Activated naive CD4-positive, alpha-beta T cell (primary cell): ENCODE measurements around the gene TUBB4B.

Source experiments
- DNase-seq, 4 experiments: peaks; one replicate each; lab custom pipeline; 2025; lab: John Stamatoyannopoulos, UW

Gene TUBB4B

GRCh38 chr9:137225699-137226331, 15.3 kb upstream of the TUBB4B start:
- DNase-seq: no peak

- no peak for DNase-seq
Measured at GRCh38 chr9:137226338-137227053, 14.6 kb upstream of the TUBB4B start.

GRCh38 chr9:137227054-137227852, 13.8 kb upstream of the TUBB4B start, which contains the start of gene RNF224:
Gene RNF224 (plus strand): TSS chr9:137227502. CDS start chr9:137228336, 834 bp downstream.
- peak; percentile 51 to 79 (median 69) for DNase-seq

GRCh38 chr9:137227853-137228505, 13.1 kb upstream of the TUBB4B start:
- no peak for DNase-seq

GRCh38 chr9:137228506-137228967, 12.6 kb upstream of the TUBB4B start:
- DNase-seq: no peak

GRCh38 chr9:137228968-137229896, 11.9 kb upstream of the TUBB4B start:
- DNase-seq: no peak

GRCh38 chr9:137229903-137230704, 11.0 kb upstream of the TUBB4B start:
- no peak for DNase-seq

- DNase-seq: no peak
Measured at GRCh38 chr9:137230705-137231371, 10.2 kb upstream of the TUBB4B start, which contains the start of gene SLC34A3. Gene SLC34A3 (plus strand): TSS chr9:137230901. CDS start chr9:137231703, 802 bp downstream.

- DNase-seq: no peak
Measured at GRCh38 chr9:137231372-137232039, 9.6 kb upstream of the TUBB4B start.

GRCh38 chr9:137232101-137232500, 9.0 kb upstream of the TUBB4B start:
- DNase-seq: no peak

- DNase-seq: no peak
Measured at GRCh38 chr9:137232510-137232909, 8.6 kb upstream of the TUBB4B start.

GRCh38 chr9:137233143-137233980, 7.7 kb upstream of the TUBB4B start:
- DNase-seq: no peak

GRCh38 chr9:137234055-137234697, 6.9 kb upstream of the TUBB4B start:
- no peak for DNase-seq

- no peak for DNase-seq
Measured at GRCh38 chr9:137234758-137235423, 6.2 kb upstream of the TUBB4B start.

- DNase-seq: no peak
Measured at GRCh38 chr9:137235424-137236237, 5.5 kb upstream of the TUBB4B start.
